HS-5 (cell line): ENCODE measurements around the gene DPH1.
"Not testable (repeated sequence)": the region's sequence is repeated elsewhere in the genome, so short reads cannot be mapped to it uniquely, and the experiment has no call there.

ENCODE experiments used
- DNase-seq: peaks from one replicate; pipeline ENCODE4 v3.0.0-alpha.2; 2012; ENCODE audit warnings: low read depth

Gene DPH1

GRCh38 chr17:2008332-2009126 is 21.4 kb upstream of the DPH1 start:
- no peak for DNase-seq

- no peak for DNase-seq
Measured at GRCh38 chr17:2009737-2010136, 20.2 kb upstream of the DPH1 start.

GRCh38 chr17:2011411-2012371 is 18.3 kb upstream of the DPH1 start:
- DNase-seq: no peak

- no peak for DNase-seq
Measured at GRCh38 chr17:2012499-2012898, 17.5 kb upstream of the DPH1 start.

- DNase-seq: not testable (repeated sequence)
Measured at GRCh38 chr17:2013220-2013993, 16.5 kb upstream of the DPH1 start.

- no peak for DNase-seq
Measured at GRCh38 chr17:2013994-2014317, 16.0 kb upstream of the DPH1 start.

- no peak for DNase-seq
Measured at GRCh38 chr17:2015314-2015713, 14.6 kb upstream of the DPH1 start.

GRCh38 chr17:2016494-2016893 is 13.5 kb upstream of the DPH1 start:
- no peak for DNase-seq

- no peak for DNase-seq
Measured at GRCh38 chr17:2017274-2017941, 12.5 kb upstream of the DPH1 start.

GRCh38 chr17:2018716-2019510 is 11.0 kb upstream of the DPH1 start:
- DNase-seq: no peak

GRCh38 chr17:2019723-2020122 is 10.2 kb upstream of the DPH1 start:
- DNase-seq: no peak

GRCh38 chr17:2020721-2021120 is 9.2 kb upstream of the DPH1 start:
- DNase-seq: no peak

GRCh38 chr17:2022647-2023240 is 7.2 kb upstream of the DPH1 start:
- DNase-seq: no peak

- no peak for DNase-seq
Measured at GRCh38 chr17:2023256-2023655, 6.7 kb upstream of the DPH1 start.

- no peak for DNase-seq
Measured at GRCh38 chr17:2023692-2024571, 6.0 kb upstream of the DPH1 start.

GRCh38 chr17:2024572-2025219 is 5.3 kb upstream of the DPH1 start:
- DNase-seq: no peak

- no peak for DNase-seq
Measured at GRCh38 chr17:2025220-2025621, 4.7 kb upstream of the DPH1 start, which contains the start of gene RTN4RL1. Gene RTN4RL1, minus strand, starts transcription at chr17:2025334. Its CDS starts 469 bp downstream, at chr17:2024865.

GRCh38 chr17:2025622-2026309 is 4.2 kb upstream of the DPH1 start:
- DNase-seq: no peak
